Skin of body (tissue), 2 donors: ENCODE results near the gene ALOXE3. TPM values are rescaled to one million over a fixed set of nuclear protein-coding genes. Genes with fewer than 3 reads are reported as not detected.
A peak's percentile ranks its signal among the peaks of the same experiment; 100 is the strongest.

ENCODE experiments used
- DNase-seq: peaks from one replicate; lab custom pipeline; 2025; lab: John Stamatoyannopoulos, UW
- total RNA-seq: library from RNA; depleted of rRNA; stranded (reverse); fragments of >200 nt; gene quantifications from one replicate; pipeline ENCODE4 v1.2.3, GENCODE V29; 2014

The ALOXE3 gene
- total RNA-seq: 3.2 TPM

DNA sequence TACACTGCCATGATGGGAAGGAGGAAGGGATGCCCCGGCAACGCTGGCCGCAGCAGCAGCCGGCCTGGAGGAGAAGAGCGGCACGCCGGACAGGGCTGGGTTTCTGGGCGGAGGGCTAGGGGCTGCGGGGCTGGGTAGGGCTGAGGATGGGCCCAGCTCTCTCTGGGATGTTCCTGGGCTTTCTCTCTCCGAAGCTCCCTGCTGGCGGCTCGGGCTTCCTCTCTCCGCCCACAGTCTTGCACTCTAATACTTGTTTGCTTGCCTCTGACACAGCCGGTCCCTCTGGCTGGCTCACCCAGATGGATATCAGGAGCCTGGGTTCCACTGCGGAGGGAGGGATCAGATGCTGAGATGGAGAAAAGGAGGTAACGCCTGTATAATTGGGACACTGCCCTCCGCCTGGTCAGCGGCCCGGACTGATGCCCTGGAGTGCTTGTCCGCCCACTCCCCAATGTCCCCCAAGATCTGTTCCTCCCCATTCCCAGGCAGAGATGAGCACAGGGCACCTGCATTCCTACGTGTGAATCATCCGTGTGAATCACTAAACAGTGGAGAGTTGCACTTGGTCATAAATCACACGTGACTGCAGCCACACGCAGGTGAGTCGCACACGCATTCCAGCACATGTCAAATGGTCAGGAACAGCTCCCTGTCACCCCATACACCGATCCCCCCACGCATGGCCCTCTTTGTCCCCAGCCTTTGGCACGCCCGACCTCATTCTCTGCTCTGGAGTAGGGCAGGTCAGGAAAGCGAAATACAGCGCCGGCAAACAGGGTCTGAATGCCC, at the start of gene ALOXE3:
TSS of gene ALOXE3 (minus strand) at position 535 of the 789 bp plus-strand sequence. CDS start at position 11, 524 bp downstream.
- DNase-seq: no peak

GRCh38 chr17:8167526-8167925, 49.2 kb upstream of the ALOXE3 start:
- DNase-seq: no peak

- DNase-seq: no peak
These were observed 48.4 kb upstream of the ALOXE3 start for GRCh38 chr17:8166731-8167130.

DNA sequence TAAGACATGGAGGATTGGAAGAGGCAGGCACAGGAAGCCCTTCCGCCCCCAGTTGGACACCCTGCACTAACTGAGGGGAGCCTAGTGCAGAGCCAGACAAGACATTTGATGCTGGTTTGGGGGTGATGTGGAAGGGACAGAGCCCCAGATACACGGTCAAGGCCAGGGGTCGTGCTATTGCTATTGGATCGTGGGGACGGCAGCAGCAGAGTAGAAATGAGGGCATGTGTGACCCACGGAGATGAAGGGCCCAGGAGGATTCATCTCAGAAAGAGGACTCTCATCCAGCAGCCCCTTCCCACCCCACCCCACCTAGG, 46.5 kb upstream of the ALOXE3 start:
- no peak for DNase-seq

DNA sequence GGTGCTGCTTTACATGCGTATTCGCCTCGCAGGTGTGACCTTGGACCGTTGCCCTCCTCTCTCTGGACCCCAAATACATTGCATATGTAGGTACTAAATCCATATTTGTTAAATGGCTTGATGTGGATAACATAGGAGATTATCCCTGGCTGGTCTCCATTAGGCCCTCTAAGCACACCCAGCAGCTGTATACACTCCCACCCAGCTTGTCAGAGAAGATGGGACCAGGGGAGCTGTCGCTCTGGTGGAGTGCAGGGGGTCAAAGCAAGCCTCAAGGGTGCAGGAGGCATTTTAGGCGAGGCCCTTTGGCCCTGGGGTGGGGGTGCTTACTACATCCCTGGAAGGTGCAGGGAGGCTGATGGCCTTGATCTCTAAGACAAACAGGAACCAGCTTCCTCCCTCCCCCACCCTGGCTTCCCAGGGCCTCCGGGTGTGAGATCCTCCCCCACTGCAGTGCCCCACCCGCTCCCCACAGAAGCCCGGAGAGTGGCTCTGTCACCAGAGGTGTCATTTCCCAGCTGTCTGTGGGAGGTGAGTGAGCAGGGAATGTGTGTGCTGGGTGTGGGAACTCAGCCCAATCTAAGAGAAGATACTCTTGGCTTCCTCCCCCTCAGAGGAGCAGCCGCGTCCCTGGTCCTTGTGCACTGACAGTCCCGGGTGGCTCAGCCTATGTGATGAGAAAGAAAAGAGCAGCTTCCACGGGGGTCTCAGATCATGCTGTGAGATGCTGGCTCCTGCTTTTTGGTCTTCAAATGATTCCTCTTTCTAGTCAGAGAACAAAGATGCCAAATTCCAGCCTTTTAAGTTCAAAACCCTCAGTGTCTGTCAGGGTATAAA, 45.9 kb upstream of the ALOXE3 start:
- no peak for DNase-seq

DNA sequence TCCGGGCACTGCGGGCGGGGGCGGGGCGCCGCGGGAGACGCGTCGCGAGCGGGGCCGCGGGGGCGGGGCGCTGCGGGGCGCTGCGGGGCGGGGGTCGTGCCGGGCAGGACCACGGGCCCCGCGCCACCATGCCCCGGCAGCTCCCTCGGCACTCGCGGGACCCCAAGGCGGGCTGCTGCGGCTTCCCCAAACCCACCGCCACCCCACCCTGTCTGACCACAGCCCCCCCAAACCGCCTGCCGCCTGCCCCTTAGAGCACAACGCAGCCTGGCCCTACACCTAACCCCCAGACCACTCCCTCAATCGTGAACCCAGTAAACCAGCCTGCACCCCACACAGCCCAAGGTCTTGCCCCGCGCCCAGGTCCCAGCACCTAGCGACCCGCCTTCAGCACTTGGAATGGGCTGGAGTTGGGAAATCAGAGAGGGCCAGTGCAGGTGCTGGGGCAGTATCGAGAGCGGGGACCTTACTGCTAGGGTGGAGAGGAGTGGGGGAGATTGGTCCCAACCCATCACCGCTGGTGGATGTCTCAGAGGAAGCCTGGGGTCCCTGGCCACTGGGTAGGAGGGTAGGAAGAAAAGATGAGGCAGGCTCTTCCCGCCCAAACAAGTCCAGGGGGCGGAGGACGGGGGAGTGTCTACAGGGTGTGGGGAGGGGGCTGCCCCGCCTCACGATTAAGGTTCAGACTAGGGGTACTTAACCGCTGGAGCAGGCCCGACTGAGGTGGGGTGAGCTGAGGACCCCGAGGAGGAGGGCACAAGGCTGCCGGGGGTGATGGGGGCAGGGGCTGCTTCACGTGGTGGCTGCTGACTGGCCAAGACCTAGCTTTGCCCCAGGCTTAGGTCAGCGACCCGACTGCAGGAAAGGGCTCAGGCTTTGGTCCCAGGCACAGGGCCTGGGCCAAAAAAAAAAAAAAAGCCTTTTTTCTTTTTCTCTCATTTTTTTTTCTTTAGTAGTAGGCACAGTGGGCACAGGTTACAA, 45.0 kb upstream of the ALOXE3 start:
- peak; percentile 39 for DNase-seq

- DNase-seq: no peak
These were observed 44.1 kb upstream of the ALOXE3 start, which contains the start of gene VAMP2 for GRCh38 chr17:8162233-8162996. VAMP2 (minus strand) TSS chr17:8162948; CDS start chr17:8162879, 69 bp downstream.

GRCh38 chr17:8161289-8162232, 43.2 kb upstream of the ALOXE3 start:
- no peak for DNase-seq

DNA sequence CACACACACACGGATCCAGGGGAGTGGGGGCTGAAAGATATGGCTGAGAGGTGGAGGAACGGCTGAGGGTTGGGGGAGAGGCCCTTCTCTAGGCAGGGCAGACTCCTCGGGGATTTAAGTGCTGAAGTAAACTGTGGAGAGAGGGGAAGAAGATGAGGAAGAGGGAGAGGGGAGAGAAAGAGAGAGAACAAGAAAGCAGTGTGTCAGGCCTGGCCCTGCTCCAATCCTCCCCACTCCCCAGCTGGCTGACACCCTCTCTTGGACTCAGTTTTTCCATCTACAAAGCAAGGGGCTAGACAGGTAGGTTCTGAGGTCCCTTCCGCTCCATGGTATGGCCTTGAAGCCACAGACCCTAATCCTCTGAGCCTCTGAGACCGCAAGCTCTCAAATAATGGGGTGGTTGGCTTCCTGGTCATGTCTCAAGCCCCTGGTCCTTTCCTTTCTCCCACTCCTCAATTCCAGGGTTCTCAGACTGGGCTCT, 42.5 kb upstream of the ALOXE3 start:
- no peak for DNase-seq

DNA sequence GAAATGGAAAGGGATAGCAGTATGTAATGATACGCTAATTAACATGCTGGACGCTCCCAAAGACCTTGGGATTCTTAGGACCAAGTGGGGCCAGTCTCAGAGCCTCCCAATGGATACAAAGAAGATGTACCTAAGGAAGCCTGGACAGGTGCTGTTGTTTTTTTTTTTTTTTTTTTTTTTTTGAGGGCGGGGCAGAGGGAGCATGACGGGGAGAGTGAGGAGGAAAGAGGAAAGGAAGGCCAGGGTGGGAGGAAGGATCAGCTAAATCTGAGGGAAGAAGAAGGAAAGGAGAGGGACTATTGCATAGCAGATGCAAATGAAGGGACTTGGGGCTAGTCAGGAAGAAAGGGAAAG, 41.9 kb upstream of the ALOXE3 start:
- DNase-seq: no peak

DNA sequence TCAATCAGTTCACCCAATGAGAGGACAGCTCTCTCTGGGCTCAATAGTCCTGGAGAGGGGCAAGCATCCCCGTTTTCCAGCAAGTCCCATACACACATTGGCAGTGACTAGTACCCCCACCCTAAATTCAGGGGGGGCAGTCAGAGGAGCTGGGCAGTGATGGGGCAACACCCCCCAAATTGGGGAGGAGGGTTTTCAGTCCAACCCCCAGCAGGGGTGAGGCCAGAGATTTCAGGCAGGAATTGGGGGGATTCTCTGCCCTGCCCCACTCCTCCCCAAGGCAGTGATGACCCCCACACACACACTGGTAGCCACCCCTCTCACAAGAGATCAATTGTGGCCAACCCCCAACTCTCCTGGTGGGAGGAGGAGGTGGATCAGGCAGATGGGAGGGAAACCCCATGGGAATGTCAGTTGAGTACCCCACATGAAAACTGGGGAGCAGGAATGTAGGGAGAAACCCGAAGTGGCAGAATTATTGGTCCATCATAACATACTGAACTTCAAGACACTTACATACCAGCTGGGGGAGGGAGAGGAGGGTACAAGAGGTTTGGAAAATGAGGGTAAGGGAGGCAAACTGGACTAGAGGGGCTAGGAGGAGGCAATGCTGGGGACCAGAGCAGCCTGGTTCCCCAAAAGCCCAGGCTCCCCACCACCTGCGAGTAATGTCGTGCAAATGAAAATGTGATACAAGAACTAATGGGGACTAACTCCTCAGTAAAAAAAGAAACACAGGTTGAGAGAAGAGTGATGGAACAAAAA, 41.3 kb upstream of the ALOXE3 start:
- no peak for DNase-seq

- no peak for DNase-seq
These were observed 40.7 kb upstream of the ALOXE3 start for GRCh38 chr17:8159032-8159400.

DNA sequence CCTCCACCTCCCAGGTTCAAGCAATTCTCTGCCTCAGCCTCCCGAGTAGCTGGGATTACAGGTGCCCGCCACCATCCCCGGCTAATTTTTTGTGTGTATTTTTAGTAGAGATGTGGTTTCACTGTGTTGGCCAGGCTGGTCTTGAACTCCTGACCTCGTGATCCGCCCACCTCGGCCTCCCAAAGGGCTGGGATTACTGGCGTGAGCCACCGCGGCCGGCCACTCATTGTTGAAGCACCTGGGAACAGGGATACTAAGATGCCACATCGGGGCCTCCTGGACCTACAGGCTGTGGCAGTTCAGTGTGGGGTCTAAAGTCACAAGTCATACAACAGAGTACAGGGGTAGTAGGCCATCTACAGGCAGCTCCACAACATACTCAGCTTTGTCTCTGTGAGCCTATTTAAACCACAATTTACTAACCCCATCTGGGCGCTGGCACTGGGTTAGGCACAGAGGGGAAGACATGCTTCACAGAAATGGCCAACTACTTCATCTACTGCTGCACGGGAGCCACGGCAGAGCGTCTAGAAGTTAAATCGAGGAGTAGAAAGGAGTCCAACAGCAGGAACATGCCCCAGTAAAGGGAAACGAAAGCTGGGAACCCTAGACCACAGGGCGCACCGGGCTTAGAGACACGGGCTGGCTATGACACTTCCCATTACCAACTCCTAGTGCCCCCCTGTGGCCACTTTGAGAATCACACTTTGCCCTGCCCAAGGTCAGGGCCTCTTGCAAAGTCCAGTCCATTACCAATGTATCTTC, 40.1 kb upstream of the ALOXE3 start:
- peak; percentile 73 for DNase-seq

GRCh38 chr17:8156246-8156992, 38.1 kb upstream of the ALOXE3 start:
- DNase-seq: peak; percentile 100

DNA sequence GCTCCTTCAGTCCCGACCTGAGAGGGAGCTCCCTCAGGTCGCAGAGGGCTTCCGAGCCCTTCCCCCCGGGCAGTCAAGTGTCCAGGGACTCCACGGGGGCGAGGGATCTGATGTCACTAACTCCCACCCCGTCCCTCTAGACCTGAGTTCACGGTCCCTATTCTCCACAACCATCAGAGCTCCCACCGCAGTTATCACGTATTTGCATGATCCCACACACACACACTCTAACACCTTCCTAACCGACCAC, 37.6 kb upstream of the ALOXE3 start:
- DNase-seq: no peak

DNA sequence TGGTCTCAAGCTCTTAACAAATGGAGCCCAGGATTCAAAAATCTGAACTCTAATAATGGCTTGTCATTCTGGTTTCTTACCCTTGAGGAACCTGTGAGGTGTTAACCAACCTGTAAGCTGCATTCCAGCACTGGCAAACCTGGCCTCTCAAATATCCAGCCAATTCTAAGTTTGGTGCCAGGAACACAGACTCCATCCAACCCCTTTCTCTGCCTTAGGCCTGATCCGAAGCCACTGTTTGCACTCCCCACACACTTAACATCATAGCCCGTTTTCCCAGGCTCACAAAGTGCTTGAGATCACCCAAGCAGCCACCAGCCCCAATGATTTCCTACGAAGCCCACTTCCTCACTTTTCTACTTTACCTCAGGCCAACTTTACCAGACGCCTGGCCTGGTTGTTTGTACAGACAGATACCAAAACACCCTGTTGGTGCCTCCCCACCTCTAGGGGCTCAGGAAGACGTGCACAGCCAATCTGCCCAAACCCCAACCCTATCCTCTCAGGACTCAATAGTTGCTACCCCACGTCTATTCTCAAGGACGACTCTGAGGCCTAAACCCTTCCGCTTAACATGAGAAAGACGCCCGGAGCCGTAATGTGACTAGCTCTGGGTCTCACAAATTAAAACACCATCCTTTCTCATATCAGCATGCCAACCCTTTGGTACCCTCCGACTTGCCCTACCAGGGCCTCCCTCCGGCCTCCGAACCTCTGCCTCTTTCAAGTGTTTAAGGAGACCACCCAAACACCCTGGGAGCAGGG, 37.1 kb upstream of the ALOXE3 start:
- DNase-seq: no peak

GRCh38 chr17:8154608-8155155, 36.4 kb upstream of the ALOXE3 start:
- DNase-seq: no peak
